MM.1S (cell line): ENCODE results near the gene S100A9.

ENCODE experiments used
- DNase-seq: peaks from one replicate; pipeline ENCODE4 v3.0.0-alpha.2; 2015
- H2AFZ ChIP-seq: fragments of 300-600 bp; sonication (generic); 2 replicates; pipeline ENCODE4 v1.6.0; 2016; ENCODE audit warnings: antibody characterized with exemption, low read length
- H3F3A ChIP-seq: fragments of 300-600 bp; sonication (generic); 2 replicates; pipeline ENCODE4 v1.6.1; 2016; ENCODE audit warnings: mild to moderate bottlenecking, antibody characterized with exemption, low read length, moderate library complexity, mixed read lengths; ENCODE audit not compliant: insufficient read depth
- H3K27ac ChIP-seq: fragments of 300-600 bp; sonication (generic); 2 replicates; pipeline ENCODE4 v1.5.1; 2016; ENCODE audit warnings: mild to moderate bottlenecking, low read length
- H3K27me3 ChIP-seq: fragments of 300-600 bp; sonication (generic); replicated peaks from 2 replicates; pipeline ENCODE4 v1.6.0; 2016; ENCODE audit warnings: low read length; ENCODE audit not compliant: insufficient read depth
- H3K36me3 ChIP-seq: fragments of 300-600 bp; sonication (generic); replicated peaks from 2 replicates; pipeline ENCODE4 v1.6.1; 2016; ENCODE audit warnings: mild to moderate bottlenecking, low read length, mixed read lengths; ENCODE audit not compliant: insufficient read depth
- H3K4me1 ChIP-seq: fragments of 300-600 bp; sonication (generic); 2 replicates; pipeline ENCODE4 v1.6.1; 2016; ENCODE audit warnings: low read length, mixed read lengths
- H3K4me2 ChIP-seq: fragments of 300-600 bp; sonication (generic); 2 replicates; pipeline ENCODE4 v1.6.0; 2016; ENCODE audit warnings: low read depth, low read length
- H3K4me3 ChIP-seq: fragments of 300-600 bp; sonication (generic); 2 replicates; pipeline ENCODE4 v1.5.1; 2016; ENCODE audit warnings: low read length, mixed read lengths
- H3K79me2 ChIP-seq: fragments of 300-600 bp; sonication (generic); 2 replicates; pipeline ENCODE4 v1.6.1; 2016; ENCODE audit warnings: mixed run types, low read length, mixed read lengths
- H3K9ac ChIP-seq: fragments of 300-600 bp; sonication (generic); 2 replicates; pipeline ENCODE4 v1.6.1; 2016; ENCODE audit warnings: low read length, mixed read lengths
- H3K9me2 ChIP-seq: fragments of 300-600 bp; sonication (generic); replicated peaks from 2 replicates; pipeline ENCODE4 v1.6.1; 2016; ENCODE audit warnings: mild to moderate bottlenecking, low read length, mixed read lengths; ENCODE audit not compliant: insufficient read depth
- H3K9me3 ChIP-seq: fragments of 300-600 bp; sonication (generic); replicated peaks from 2 replicates; pipeline ENCODE4 v1.6.1; 2016; ENCODE audit warnings: mild to moderate bottlenecking, low read length, mixed read lengths; ENCODE audit not compliant: insufficient read depth
- H4K20me1 ChIP-seq: fragments of 300-600 bp; sonication (generic); 2 replicates; pipeline ENCODE4 v1.6.1; 2016; ENCODE audit warnings: mild to moderate bottlenecking, low read length, moderate library complexity, mixed read lengths; ENCODE audit not compliant: insufficient read depth
- EZH2 ChIP-seq: fragments of 300-600 bp; sonication (generic); optimal IDR thresholded peaks from 2 replicates; pipeline ENCODE3; 2017; ENCODE audit warnings: low read depth, mild to moderate bottlenecking, antibody characterized with exemption, low read length, mixed read lengths
- EZH2phosphoT487 ChIP-seq: fragments of 300-600 bp; sonication (generic); IDR thresholded peaks from 2 replicates; pipeline ENCODE4 v1.6.1; 2018; ENCODE audit warnings: antibody characterized with exemption, low read length
- TF ChIP-seq, protein P1 (sequence below): fragments of 300-600 bp; sonication (generic); IDR thresholded peaks from 2 replicates; pipeline ENCODE4 v1.5.1; 2016; ENCODE audit warnings: antibody characterized with exemption, low read length, mixed read lengths

Gene S100A9

DNA sequence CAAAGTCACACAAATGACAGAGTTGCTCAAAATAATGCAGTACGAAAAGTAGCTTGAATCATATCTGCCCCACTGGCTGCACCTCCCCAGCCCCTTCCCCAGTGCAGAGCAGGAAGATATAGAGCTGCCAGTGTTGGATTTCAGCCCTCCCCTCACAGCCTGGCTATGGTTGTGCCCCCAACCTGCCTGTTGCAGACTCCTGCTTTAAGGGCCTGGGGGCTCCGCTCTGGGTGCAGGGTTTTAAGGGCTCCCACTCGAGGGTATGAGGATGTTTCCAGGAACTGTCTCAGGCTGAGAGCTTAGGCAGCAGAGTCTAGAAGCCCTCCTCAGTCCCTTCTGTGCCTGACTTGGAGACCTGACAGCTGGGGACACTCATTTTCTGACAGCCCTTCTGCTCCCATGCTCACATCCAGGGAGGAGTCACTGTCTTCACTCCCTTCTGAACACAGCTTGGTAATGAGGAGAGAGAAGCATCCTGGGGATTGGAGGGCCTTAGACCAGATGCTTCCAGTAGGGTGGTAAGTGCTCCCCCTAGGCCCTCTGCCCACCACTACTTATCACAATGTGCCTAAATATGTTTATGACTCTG is 4.6 kb downstream of the S100A9 start:
- no peaks in the 10 kb centered on the region for H3K36me3 ChIP-seq
- TF ChIP-seq, protein P1, sequence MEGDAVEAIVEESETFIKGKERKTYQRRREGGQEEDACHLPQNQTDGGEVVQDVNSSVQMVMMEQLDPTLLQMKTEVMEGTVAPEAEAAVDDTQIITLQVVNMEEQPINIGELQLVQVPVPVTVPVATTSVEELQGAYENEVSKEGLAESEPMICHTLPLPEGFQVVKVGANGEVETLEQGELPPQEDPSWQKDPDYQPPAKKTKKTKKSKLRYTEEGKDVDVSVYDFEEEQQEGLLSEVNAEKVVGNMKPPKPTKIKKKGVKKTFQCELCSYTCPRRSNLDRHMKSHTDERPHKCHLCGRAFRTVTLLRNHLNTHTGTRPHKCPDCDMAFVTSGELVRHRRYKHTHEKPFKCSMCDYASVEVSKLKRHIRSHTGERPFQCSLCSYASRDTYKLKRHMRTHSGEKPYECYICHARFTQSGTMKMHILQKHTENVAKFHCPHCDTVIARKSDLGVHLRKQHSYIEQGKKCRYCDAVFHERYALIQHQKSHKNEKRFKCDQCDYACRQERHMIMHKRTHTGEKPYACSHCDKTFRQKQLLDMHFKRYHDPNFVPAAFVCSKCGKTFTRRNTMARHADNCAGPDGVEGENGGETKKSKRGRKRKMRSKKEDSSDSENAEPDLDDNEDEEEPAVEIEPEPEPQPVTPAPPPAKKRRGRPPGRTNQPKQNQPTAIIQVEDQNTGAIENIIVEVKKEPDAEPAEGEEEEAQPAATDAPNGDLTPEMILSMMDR: no peak
- TF ChIP-seq EZH2phosphoT487 (no peak), EZH2 (no peak)
- no peak overlapping the region for H3K4me2 ChIP-seq
- H3K79me2 ChIP-seq: no peaks in the 10 kb centered on the region
- H3K9me2 ChIP-seq: no peaks in the 10 kb centered on the region
- H3K27ac ChIP-seq: no peak overlapping the region
- H3K27me3 ChIP-seq: no peaks in the 10 kb centered on the region
- H3K9ac ChIP-seq: no peak overlapping the region
- no peaks in the 10 kb centered on the region for H3K9me3 ChIP-seq
- H3F3A ChIP-seq: no peaks in the 10 kb centered on the region
- H4K20me1 ChIP-seq: no peaks in the 10 kb centered on the region
- H3K4me3 ChIP-seq: no peak overlapping the region
- no peak for DNase-seq
- no peak overlapping the region for H2AFZ ChIP-seq
- H3K4me1 ChIP-seq: 0 out of 2 replicates have a peak, but pooled peaks cover 1% of the 10 kb centered on the region

DNA sequence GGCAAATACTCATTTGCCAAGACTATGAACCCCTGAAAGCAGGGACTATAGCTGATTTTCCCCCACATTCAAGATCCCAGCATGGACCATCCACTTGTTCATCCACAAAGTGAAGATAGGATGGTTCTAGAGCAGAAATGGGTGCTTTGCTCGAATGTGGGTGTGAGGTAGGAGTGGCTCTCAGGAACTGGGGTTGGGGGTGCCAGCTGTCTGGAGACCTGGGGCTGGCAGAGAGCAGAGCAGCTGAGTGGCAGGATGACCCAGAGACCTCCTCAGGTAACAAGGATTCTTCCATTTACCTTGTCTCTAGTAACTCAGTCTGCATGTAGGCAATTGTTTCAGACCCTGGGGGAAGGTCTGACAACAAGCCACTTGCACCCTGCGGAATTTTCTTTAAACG is 6.0 kb downstream of the S100A9 start:
- H3K9ac ChIP-seq: no peak overlapping the region
- no peaks in the 10 kb centered on the region for H3K36me3 ChIP-seq
- no peaks in the 10 kb centered on the region for H3K9me2 ChIP-seq
- H3K4me2 ChIP-seq: no peak overlapping the region
- H3K9me3 ChIP-seq: no peaks in the 10 kb centered on the region
- H3K27ac ChIP-seq: no peak overlapping the region
- no peak for DNase-seq
- H3K4me3 ChIP-seq: no peak overlapping the region
- no peaks in the 10 kb centered on the region for H3K79me2 ChIP-seq
- TF ChIP-seq EZH2phosphoT487 (no peak), EZH2 (no peak)
- TF ChIP-seq, protein P1: no peak
- no peaks in the 10 kb centered on the region for H4K20me1 ChIP-seq
- H2AFZ ChIP-seq: no peak overlapping the region
- no peaks in the 10 kb centered on the region for H3K27me3 ChIP-seq
- no peaks in the 10 kb centered on the region for H3F3A ChIP-seq
- H3K4me1 ChIP-seq: no peaks in the 10 kb centered on the region

DNA sequence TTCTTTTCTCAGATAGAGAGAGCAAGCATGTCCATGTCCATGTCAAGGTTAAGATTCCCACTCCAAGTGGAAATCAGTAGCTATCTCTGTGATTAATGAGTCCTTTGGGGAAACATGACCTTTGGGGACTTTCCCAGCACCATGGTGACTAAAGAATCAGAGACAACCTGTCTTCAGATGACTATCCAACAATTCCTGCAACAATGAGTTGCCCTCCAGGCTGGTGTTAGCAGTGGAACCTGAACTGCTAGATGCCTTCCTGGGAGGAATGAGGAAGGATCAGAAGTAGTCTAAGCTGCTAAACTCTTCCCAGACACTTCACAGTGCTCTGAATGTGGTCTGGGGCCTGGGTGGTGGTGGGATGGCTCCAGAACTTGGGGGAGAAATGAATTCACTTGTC is 6.5 kb downstream of the S100A9 start:
- Histone ChIP-seq H3K4me2 (no peak overlapping the region), H3F3A (no peaks in the 10 kb centered on the region), H3K4me3 (no peak overlapping the region), H2AFZ (no peak overlapping the region), H3K4me1 (no peaks in the 10 kb centered on the region), H3K9me2 (no peaks in the 10 kb centered on the region), H3K9me3 (no peaks in the 10 kb centered on the region), H3K79me2 (no peaks in the 10 kb centered on the region), H4K20me1 (no peaks in the 10 kb centered on the region), H3K27ac (no peak overlapping the region), H3K27me3 (no peaks in the 10 kb centered on the region), H3K9ac (no peak overlapping the region), H3K36me3 (no peaks in the 10 kb centered on the region)
- DNase-seq: no peak
- no peak for TF ChIP-seq EZH2
- no peak for TF ChIP-seq EZH2phosphoT487
- TF ChIP-seq, protein P1: no peak
